A673 (cell line): ENCODE data around the gene FRMD4A. TPM values are rescaled to one million over a fixed set of nuclear protein-coding genes. Genes with fewer than 3 reads are reported as not detected.

Experiments used
- BruUV-seq: library from RNA; stranded (reverse); fragments of 400-500 nt; replicated peaks from 2 replicates; lab custom pipeline; 2021; lab: Mats Ljungman, UMichigan
- CTCF ChIA-PET: fragments of 300-600 bp; sonication (Branson Sonifier 250); formaldehyde crosslinking; loops from one replicate; lab custom pipeline; 2022; ENCODE audit warnings: antibody characterized with exemption; lab: Charles Lee
- POLR2A ChIA-PET: fragments of 300-600 bp; sonication (Branson Sonifier 250); formaldehyde crosslinking; loops from one replicate; lab custom pipeline; 2022; ENCODE audit warnings: antibody characterized with exemption; ENCODE audit not compliant: low non-redundant PET; lab: Charles Lee
- DNase-seq: peaks from one replicate; pipeline ENCODE4 v3.0.0-alpha.2; 2015; ENCODE audit warnings: low spot score
- H3K27ac ChIP-seq: fragments of 200-600 bp; sonication (generic); 2 replicates; pipeline ENCODE4 v1.5.1; 2016; ENCODE audit warnings: mixed run types, low read depth, mild to moderate bottlenecking, mixed read lengths, antibody characterized with exemption, low read length; ENCODE audit not compliant: poor library complexity, severe bottlenecking
- H3K27me3 ChIP-seq: fragments of 200-600 bp; sonication (generic); replicated peaks from 2 replicates; pipeline ENCODE4 v1.6.1; 2017; ENCODE audit warnings: mixed run types, low read depth, mild to moderate bottlenecking, mixed read lengths, antibody characterized with exemption, low read length; ENCODE audit not compliant: insufficient read depth, poor library complexity
- H3K36me3 ChIP-seq: fragments of 200-600 bp; sonication (generic); 2 replicates; pipeline ENCODE4 v1.6.1; 2016; ENCODE audit warnings: mixed run types, mild to moderate bottlenecking, mixed read lengths, antibody characterized with exemption, low read length; ENCODE audit not compliant: insufficient read depth, poor library complexity, severe bottlenecking
- H3K4me1 ChIP-seq: fragments of 200-600 bp; sonication (generic); 2 replicates; pipeline ENCODE4 v1.6.1; 2017; ENCODE audit warnings: mixed run types, mild to moderate bottlenecking, mixed read lengths, antibody characterized with exemption, low read length; ENCODE audit not compliant: insufficient read depth, poor library complexity, severe bottlenecking
- H3K4me3 ChIP-seq: fragments of 200-600 bp; sonication (generic); 2 replicates; pipeline ENCODE4 v1.5.1; 2016; ENCODE audit warnings: low read depth, mixed run types, mild to moderate bottlenecking, mixed read lengths, low read length; ENCODE audit not compliant: poor library complexity, severe bottlenecking
- H3K9me3 ChIP-seq: fragments of 200-600 bp; sonication (generic); 2 replicates; pipeline ENCODE4 v1.6.1; 2016; ENCODE audit warnings: mixed run types, low read depth, mild to moderate bottlenecking, mixed read lengths, antibody characterized with exemption, low read length; ENCODE audit not compliant: poor library complexity, severe bottlenecking
- CTCF ChIP-seq: fragments of 300-800, 200-600 bp; sonication (generic); conservative IDR thresholded peaks from 2 replicates; pipeline ENCODE4 v1.5.1; 2017; ENCODE audit warnings: low read depth, mild to moderate bottlenecking, antibody characterized with exemption, low read length, moderate library complexity, mixed read lengths
- EZH2 ChIP-seq: fragments of 200-600 bp; sonication (generic); IDR thresholded peaks from 2 replicates; pipeline ENCODE4 v1.6.1; 2017; ENCODE audit warnings: borderline replicate concordance, low read depth, mild to moderate bottlenecking, mixed read lengths, antibody characterized with exemption, low read length; ENCODE audit not compliant: poor library complexity, severe bottlenecking
- intact Hi-C: fragments of 100-400 bp; cut with micrococcal nuclease; formaldehyde crosslinking; loops from one replicate; pipeline ENCODE4 v1.10.0; 2022; ENCODE audit not compliant: unreplicated experiment
- total RNA-seq: library from RNA; stranded (reverse); gene quantifications from 2 replicates; pipeline ENCODE4 v1.2.3, GENCODE V29; 2021

Gene FRMD4A
- total RNA-seq, 1 experiment from 2014 or later: 26.3 TPM

- Histone ChIP-seq H3K4me1 (peaks cover 10% of the 10 kb centered on the region), H3K27me3 (peaks cover 8% of the 10 kb centered on the region), H3K27ac (no peak overlapping the region), H3K9me3 (no peaks in the 10 kb centered on the region), H3K36me3 (no peaks in the 10 kb centered on the region), H3K4me3 (no peak overlapping the region)
- no peak for DNase-seq
- no TSS peak for BruUV-seq
- TF ChIP-seq EZH2 (no peak), CTCF (no peak)
- intact Hi-C loops: no loop called here
- CTCF ChIA-PET: no interaction called here
- POLR2A ChIA-PET: no interaction called here
Measured at GRCh38 chr10:14180911-14181566, 149.7 kb downstream of the FRMD4A start.

DNA sequence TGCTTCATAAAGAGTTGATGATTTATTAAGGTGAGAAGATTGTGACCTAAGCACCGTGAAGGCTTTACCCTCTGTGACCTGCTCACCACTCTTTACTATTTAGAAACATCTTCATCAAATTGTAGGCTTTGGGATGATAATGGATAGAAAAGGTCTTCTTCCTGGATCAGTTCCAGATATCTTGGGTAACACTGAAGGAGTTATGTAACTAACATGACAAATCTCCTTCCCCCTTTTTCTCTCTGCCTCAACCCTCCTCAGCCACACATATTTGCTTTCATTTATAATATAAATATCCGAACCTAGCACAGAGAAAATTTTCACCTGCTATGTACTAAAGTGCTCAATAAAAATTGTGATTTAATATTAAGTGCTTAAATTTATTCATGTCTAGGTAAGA lies 151.5 kb downstream of the FRMD4A start:
- Histone ChIP-seq H3K9me3 (no peaks in the 10 kb centered on the region), H3K4me3 (no peak overlapping the region), H3K36me3 (no peaks in the 10 kb centered on the region), H3K27ac (no peak overlapping the region), H3K4me1 (no peaks in the 10 kb centered on the region), H3K27me3 (peaks cover 20% of the 10 kb centered on the region)
- intact Hi-C loops: no loop called here
- DNase-seq: no peak
- no TSS peak for BruUV-seq
- CTCF ChIA-PET: no interaction called here
- POLR2A ChIA-PET: no interaction called here
- no peak for TF ChIP-seq EZH2
- no peak for TF ChIP-seq CTCF

GRCh38 chr10:14173706-14174594 lies 156.8 kb downstream of the FRMD4A start:
- intact Hi-C loops: no loop called here
- Histone ChIP-seq H3K27ac (no peak overlapping the region), H3K27me3 (peaks cover 64% of the 10 kb centered on the region), H3K9me3 (no peaks in the 10 kb centered on the region), H3K4me3 (peak overlapping the region; percentile 33), H3K36me3 (no peaks in the 10 kb centered on the region), H3K4me1 (no peaks in the 10 kb centered on the region)
- TF ChIP-seq CTCF (no peak), EZH2 (no peak)
- CTCF ChIA-PET: no interaction called here
- DNase-seq: peak; percentile 10
- no TSS peak for BruUV-seq
- POLR2A ChIA-PET: interaction anchor here (0.6 kb wide), 1 partner anchor 385 kb away, joined by 3 read pairs; no protein-coding TSS in a partner anchor
